ENCODE measurements around the gene RPS5.

GRCh38 chr19:58393725-58394033 lies 6.6 kb downstream of the RPS5 start:
- TF ChIP-seq CTCF (conservative IDR thresholded peaks at IDR 0.05; ENCODE audit: low read depth, low read length) (no peak), EZH2 (IDR thresholded peaks at IDR 0.05; ENCODE audit: borderline replicate concordance, low read depth, low read length, poor library complexity, severe bottlenecking) (no peak)
